GM03348 (cell line): ENCODE data around the gene FBN2.
A peak's percentile ranks its signal among the peaks of the same experiment; 100 is the strongest.

Source experiments
- DNase-seq: peaks from one replicate; pipeline ENCODE4 v3.0.0; 2012; ENCODE audit warnings: low spot score

Gene FBN2

DNA sequence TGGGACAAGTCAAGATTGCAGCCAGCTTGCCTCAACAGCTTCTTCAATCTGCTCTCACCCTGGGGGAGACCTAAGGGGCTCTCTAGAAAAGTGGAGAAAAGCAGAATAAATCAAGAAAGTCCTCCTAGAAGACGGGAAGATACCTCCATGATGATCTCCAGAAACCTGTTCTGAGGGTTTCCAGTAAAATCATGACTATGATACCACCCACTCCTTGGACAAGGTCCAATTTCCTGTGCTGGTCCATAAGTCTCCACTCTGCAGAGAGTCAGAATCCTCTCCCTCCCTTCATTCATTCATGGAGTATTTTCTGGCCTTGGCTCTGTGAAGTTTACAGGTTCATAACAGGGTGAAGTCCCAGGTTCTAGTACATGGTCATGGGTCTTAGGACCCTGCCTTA is 285.8 kb downstream of the FBN2 start:
- no peak for DNase-seq

DNA sequence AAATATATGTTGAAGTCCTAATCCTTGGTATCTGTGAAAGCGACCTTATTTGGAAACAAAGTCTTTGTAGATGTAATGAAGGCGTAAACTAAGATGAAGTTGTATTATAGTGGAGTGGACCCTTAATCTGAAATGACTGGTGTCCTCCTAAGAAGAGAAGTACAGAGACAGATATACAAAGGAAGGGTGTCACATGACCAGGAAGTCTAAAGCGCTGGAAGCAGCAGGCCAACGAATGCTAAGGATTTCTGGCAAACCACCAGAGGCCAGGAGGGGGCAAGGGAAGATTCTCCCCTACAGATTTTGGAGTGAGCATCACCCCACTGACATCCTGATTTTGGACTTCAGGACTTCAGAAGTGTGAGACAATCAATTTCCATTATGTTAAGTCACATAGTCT is 292.1 kb downstream of the FBN2 start:
- DNase-seq: no peak

DNA sequence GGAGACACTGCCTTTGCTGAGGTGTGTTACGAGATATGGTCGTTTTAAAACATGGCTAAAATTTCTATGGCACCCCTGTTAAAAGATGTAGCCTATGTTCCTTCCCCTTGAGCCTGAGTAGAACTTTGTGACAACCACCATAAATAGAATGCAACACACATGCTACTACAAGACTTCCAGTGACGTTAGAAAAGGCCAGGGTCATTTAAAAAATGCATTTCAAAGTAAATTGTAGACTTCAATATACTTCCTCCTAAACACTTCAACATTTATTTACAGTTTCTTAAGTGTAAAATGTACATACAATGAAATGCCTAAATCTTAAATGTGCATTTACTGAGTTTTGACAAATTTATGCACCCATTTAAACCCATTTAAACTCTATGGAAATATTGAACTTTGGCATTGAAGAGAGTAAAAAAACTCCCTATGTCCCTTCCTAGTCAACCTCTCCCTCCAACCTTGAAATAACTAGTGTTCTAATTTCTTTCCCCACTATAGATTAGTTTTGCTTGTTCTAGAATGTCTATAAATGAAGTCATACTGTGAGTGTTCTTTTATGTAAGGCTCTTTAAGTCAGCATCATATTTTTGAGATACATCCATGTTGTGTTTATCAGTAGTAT is 294.0 kb downstream of the FBN2 start:
- no peak for DNase-seq

DNA sequence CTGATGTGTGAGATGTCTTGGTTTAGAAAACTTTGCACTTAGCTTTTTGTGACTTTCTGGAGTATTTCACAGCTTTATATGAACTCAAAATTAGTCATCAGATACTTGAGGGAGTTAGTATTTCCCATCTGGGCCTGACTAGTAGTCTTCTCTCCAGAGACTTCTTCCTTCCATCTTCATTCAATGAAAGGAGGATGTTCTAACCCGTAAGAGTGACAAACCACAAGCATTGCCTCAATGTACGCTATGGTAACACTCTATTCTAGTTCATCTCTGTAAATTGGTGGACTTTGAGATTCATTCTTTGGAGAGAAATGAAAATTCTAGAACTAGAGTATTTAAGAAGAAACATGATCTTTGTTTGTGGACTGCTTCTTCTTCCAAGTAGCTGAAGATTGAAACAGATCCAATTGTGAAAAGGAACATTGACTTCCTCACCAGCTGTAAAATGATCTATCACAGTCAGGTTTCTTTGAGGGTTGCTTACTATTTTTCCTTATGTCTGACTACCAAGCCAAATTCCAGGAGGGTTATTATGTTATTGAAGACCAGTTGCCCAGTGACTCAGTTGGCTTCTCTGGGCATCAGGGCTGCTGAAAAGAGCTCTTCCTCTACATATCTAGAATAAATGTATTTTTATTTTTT is 296.9 kb downstream of the FBN2 start:
- DNase-seq: peak; percentile 24

DNA sequence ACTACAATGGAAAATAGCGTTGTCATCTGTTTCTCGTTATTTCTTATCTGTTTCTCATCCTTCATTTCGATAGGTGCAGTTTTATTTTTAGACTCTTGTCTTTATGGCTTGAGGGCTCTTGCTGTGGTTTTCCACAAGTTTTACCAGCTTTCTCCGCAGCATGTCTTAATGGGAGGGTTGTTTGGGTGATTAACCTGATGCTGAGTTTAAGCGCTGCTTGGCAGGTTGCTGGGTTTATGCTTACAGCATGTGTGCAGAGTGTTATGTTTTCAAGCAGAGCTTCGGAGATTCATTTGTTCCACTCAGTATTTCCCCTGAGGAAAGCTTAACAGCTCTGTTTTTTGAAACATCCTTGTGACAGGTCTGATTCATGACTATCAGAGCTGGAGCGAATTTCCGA is 300.5 kb downstream of the FBN2 start:
- DNase-seq: no peak

DNA sequence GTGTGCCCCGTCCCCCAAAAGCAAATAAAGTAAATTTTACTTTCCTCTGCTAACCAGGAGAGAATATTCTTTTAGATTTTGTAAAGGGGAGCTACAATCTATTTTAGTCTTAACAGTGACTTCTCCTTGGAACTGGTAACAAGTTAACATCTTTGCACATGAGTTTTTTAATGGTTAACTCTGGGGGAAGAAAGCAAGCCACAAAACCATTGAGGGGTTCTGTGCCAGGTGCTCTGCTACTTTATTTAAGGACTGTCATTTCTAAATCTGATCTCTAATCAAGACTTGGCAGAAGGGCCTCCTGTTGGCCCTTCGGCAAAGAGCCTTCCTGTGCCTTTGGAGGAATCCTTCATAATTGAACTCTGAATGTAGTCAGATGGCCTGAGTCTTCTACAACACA is 301.0 kb downstream of the FBN2 start:
- no peak for DNase-seq

DNA sequence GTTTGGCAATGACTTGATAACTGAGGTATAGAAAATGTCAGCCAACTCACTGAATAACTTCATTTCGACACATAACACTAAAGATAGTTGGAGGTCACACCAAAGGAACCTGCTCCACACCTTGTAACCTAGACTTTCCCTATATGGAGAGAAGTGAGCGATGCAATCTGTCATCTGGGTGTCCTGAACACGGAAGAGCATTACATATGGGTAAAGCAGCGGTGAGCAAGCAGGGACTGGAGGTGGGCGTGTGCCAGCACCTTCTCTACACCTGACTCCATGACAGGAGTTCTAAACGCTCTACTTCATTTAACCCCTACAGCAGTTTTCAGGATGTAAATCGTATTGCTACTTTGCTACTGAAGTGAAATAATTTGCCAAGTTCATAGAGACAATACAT is 301.7 kb downstream of the FBN2 start:
- no peak for DNase-seq

DNA sequence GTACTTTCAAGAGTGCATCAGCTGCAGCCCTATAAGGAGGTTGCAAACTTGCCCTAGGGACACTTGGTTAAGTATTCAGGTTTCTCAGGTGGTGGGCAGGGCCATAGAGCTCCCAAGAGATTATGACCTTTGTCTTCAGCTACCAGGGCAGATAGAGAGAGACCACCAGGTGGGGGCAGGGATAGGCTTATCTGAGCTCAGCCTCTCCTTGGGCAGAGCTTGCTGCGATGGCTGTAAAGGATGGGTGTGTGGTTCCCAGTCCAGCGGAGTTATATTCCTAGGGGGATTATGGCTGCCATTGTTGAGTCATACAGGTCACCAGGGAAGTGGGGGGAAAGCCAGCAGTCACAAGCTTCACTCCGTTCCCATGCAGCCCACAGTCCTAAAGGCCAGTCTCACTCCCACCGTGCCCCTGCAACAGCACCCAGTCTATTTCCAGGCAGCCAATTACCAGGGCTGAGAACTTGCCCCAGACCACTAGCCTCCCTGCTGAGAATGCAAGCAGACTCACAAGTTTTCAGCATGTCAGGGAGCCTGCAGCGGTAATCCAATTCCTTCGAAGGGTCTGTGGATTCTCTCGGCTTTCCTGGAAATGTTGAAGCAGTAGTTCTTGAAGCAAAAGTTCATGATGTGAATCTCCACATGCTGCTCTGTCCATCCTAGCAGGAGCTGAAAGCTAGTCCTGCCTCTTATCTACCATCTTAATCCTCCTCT is 303.0 kb downstream of the FBN2 start:
- DNase-seq: no peak

DNA sequence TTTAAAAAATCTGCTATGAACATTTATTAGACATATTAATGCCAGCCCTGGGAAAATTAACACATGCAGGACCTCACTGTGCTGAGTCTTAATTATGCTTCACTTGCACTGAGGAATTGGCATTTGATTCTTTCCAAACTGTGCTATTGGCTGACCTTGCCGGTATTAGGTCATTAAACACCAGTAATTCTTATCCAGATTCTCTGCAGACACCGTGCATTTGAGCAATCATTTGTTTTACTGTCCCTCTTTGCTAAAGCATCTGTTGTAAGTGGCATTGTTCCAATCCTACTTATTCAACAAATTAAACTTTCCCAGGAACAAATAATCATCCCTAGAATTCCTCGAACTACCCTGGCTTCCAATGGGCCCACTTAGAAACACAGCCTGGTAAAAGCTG is 309.5 kb downstream of the FBN2 start:
- DNase-seq: peak; percentile 22

DNA sequence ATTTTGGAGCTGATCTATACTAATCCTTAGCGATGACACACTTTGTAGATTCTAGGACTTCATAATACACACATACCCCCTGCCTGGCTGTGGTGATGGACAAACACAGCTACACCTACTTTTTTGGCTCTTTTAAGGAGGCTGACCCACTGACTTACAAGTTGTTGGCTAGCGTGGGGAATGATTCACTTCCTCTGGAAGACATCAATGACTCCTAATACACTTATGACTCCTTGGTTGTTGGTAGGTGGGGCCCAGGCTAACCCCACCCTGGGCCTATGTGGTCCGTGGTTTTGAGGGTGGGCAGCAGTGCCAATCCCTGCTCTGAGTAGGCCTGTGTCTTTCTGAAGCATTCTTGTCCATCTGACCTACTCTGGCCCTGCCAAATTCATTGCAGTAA is 310.0 kb downstream of the FBN2 start:
- peak; percentile 69 for DNase-seq

DNA sequence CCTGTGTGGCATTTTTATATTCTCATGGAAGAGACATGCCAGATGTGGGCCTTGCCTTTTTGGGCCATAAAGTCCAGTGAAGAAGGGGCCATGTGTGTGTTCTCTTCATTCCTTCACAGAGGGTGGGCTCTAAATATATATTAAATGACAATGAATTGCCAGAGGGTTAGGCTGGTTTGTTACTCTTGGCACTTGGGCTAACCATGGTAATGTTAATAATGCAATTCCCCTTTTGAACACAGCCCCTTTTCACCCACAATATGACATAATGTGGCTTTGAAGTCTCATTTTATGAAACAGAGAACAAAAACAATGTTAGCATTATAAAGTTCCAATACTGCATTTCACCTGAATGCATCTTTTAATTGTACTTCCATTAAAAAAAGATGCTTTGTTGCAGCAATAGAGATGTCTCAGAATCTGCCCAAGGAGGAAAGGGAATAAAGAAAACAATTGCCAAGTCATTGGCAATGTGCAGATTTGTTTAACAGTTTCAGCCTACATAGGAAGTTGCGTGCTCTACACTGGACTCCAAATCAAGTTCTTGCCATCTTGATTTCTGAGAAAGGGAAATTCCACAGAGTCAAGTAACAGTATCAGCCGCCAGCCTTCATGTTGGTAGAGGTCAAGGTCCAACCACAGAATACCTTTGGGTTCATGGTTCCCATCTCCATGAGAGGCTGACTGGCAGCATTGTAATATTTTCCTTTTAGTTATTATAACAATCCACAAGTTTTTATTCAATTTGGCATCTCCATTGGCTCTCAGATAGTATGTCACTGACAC is 312.6 kb downstream of the FBN2 start:
- no peak for DNase-seq

DNA sequence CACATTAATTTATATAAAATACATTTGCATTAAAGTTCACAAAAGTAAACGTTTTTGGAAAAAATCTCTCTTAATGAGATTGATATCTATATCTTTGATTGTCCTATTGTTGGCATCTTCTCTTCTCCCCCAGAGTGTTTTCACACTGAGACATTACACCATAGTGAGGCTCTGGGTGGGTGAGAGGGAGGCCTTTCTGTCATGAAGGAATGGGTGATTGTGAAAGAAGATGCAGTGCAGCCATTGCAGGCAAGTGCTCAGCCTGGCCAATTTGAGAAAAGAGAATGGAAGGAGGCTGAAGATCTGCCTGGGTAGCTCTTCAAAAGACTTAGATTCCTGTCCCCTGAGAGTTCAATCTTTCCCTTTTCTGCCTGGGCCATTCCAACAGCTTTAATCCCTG is 313.7 kb downstream of the FBN2 start:
- no peak for DNase-seq

DNA sequence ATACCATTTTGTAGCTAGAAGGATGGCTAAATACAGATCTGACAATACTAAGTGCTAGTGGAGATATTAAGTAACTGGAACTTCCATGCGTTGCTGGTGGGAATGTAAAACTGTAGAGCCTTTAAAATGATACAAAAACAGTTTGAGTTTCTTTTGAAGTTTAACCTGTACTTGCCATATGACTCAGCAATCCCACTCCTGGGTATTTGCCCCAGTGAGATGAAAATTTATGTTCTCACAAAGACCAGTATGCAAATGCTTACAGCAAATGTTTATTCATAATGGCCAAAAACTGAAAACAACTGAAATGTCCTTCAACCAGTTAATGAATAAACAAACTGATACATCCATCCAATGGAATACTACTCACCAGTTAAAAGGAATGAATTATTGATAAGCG is 317.2 kb downstream of the FBN2 start:
- no peak for DNase-seq

DNA sequence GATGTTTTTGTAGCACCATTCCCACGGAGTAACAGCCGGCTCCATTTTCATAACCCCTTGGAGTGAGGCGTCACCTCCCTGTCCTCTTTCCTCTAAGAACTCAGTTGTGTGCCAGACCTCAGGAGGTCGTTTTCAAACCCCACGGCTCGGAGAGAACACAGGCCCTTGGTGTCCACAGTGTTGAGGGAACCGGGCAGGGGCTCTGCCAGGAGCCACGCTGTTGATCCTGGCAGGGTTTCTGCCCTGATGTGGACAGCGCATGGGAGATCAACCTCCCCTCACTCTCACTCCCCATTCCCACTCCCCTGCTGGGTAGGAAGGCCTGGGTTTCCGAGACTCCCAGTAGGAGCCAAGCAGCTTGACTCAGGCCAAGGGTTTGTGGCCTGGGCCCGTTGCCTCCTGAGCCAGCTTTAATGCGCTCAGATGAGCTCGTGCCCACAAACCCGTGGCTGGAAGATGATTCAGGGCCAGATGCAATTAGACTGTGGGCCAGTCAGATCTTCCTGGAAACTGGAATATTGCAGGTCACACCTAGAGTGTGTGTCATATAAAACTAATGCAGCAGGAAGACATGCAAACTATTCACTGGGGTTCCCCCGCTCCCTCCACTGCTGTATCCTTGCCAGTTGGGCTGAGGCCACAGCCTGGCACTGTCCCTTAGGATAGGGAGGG is 321.0 kb downstream of the FBN2 start:
- peak; percentile 60 for DNase-seq

DNA sequence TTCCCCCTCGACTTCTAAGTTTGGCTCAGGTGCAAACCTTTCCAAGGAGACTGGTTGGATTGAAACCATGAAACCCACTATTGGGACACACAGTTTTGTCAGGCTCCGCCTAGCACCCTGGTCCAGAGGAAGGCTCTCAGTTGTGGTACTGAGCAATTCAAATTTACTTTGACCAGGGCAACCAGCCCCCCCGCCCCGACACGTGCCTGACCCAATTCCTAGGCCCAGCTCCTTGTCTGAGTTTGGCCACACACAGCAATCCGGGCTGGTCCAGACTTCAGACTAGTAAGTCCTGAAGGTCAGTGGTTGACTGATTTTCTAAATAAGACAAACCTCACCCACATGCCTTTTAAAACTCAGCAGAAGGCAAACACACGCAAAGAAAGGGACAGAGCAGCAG is 321.8 kb downstream of the FBN2 start:
- no peak for DNase-seq

DNA sequence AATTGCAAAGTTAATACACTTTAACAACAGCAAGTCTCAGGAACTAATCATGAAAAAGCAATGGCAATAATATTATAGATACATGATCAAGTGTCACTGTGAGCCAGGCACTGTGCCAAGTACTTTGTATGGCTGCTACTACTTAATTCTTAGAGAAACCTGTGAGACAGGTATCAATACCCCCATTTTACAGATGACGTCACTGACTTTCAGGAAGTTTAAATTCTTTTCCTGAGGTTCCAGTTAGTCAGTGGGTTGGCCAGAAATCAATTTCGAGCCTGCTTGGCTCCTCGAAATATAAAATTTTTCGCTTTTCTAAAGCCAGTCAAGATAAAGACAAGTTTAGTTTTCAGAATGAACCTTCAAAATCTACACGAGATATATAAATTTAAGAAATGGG is 324.2 kb downstream of the FBN2 start:
- DNase-seq: no peak

DNA sequence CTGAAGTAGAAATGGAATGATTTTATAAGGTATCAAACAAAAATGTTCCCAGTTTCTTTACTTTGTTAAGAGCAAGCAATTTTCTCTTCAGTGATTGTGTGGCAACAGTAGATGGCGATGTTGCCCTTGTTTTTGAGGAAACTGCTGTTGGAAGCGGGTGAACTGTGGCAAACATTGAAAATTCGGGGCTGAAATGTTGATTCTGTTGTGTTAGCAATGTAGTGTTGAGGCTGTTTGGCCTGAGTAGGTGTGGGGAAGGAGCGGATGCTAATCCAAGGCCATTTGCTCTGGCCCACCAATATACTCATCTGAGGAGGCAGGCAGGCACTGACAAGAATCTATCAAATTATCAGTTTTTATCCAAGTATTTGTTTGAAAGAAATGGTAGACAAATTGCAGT is 324.7 kb downstream of the FBN2 start:
- peak; percentile 42 for DNase-seq

DNA sequence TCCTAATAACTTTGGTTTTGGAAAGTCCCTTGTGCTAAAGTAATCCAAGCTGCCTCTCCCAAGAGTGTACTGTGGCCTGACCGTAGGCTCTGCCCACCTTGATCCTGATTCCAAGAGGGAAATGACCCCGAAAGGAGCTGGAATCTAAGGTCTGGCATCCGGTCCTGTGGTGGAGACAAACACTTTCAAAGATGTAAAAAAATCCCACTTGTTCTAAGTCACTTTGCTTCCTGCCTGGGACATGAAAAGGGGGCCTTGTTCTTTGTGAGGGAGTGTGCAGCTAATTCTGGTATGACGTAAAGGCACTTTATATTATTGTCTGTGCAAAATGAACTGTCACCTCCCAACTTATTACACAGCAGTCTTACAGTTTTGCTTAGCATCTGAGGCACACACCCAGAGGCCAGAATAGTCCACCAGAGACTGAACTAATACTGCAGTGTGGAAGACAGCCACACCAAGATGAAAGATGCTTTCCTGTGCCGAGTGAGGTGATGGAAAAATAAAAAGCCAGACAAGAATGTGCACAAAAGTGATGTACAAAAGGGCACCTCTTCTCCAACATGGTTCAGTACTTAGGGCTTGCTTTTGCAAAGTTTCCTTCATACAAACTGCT is 325.7 kb downstream of the FBN2 start:
- DNase-seq: no peak

DNA sequence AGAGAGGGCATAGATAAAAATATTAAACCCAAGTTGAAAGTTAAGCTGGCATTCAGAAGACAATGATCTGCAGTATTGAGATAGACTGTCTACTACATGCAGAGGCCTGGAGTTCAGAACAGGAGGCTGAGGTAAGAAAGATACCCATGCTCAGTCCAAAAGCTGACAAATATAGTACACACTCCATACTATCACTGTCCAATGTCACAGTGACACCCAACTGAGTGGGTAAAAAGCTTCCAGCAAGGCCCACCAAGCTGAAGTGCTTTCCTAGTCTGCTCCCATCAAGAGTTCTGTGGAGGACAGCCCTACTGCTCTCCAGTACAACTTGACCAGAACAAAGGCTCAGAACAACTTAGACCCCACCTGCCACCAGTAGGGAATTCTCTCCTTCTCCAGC is 329.6 kb downstream of the FBN2 start:
- no peak for DNase-seq
